Esophagus mucosa (tissue), 1 donor: Measurements from ENCODE around the gene VENTX. TPM values are rescaled to one million over a fixed set of nuclear protein-coding genes. Genes with fewer than 3 reads are reported as not detected.

ENCODE experiments used
- ATAC-seq: fragments of 200-7000 bp; cut with Tn5 transposase; one replicate; pipeline ENCODE4 v1.9.1; 2020
- total RNA-seq: library from RNA; stranded (reverse); gene quantifications from one replicate; pipeline ENCODE4 v1.2.4, GENCODE V29; 2023
- donor health status: DM: yes; HTN: yes; CAD: no.

The VENTX gene
- total RNA-seq, 1 donor from 2014 or later: 0.12 TPM

DNA sequence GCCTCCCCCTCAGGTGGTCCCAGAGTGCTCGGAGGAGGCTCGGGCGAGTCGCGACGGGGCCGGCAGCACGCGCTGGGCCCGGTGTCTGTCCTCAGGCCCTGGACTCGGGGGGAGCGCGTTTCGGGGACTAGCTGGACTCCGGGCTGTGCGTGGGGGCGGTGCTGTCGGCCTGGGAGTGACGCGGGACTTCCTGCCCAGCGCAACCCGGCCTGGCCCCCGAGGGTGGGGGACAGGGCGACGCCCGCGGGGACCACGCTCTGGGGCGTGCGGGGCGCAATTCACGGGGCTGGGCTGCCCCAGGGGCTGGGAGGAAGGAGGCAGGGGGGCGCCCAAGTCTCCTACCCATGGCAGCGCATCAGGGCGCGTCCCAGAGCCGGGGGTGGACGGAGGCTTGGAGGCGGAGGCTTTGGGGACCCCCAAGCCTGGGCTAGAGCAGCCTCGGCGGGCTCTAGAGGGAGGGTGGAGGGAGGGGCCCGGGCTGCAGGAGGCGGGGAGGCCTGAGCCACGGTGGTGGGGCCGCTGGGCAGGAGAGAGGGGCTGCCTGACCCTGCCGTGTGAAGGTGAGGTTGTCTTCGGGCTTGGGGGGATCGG lies 2.3 kb upstream of the VENTX start:
- no peak for ATAC-seq

DNA sequence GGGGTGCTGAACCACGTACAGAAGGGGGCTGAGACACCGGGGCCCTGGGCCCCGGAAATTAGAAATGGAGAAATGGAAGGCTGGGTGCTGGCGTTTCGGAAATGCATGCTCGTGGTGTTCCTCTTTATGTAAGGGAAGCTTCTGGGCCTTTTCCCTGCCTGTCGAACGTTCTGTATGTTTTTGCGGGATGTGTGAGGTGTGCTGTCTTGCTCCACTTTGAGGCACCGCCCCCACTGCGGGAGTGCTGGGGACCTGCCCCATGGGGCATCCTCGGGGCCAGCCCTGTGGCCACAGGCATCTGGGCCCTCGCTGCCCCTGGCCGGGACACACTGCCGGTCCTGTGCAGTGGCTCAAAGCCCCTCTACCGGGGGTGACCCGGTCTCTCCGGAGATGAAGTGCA lies 1.7 kb upstream of the VENTX start:
- no peak for ATAC-seq

DNA sequence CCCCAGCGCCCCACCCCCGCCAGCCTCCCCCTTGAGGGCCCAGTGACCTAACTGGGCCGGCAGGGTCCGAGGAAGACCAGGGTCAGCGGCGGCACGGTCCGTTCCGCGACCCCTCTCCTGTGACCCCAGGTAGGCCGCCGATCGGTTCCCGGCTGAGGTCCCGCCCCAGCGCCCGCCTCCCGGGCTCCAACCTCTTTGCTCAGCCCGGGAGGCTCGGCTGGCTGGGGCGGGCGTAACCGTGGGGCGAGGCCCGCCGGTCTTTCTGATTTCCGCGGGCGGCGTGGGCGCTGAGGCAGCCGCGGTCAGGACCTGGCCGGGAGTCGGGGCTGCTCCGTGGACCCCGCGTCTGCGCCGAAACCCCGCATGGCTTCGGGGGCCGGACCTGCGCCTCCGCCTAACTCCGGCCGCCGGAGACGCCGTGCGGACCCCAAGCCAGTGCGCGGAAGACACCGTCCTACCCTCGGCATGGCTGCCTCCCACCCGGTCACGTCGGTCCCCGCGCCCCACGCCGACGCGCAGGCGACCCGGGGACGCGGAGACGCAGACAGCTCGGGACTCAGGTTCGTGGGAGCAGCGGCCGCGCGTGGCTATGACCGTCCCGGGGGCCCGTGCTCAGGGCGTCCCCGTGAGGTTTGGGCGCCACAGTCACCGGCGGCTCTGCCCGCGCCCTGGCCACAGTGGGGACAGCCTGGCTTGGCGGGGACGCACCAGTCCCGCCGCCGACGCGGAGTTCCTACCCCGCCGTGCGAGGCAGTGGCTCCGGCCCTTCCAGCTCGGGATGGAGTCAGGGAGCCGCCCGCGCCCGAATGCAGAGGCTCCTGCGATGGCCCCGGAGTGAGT lies 1.0 kb upstream of the VENTX start:
- peak; percentile 16 for ATAC-seq

DNA sequence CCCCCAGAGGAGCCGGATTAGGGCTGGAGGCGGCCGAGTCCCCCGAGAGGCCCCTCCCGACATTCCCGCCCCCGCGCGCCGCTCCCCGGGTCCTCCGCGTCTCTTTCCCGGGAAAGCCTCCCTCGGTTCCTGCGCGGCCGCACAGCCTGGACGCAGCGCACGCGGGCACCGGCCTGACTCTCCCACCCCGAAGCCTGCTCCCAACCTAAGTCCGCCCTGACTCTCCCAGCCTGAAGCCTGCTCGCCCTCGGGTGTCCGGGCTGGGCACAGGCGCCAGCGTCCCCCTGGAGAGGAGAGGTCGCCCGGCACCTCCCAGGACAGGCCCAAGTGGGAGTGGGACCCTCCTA lies 441 bp upstream of the VENTX start:
- ATAC-seq: no peak

DNA sequence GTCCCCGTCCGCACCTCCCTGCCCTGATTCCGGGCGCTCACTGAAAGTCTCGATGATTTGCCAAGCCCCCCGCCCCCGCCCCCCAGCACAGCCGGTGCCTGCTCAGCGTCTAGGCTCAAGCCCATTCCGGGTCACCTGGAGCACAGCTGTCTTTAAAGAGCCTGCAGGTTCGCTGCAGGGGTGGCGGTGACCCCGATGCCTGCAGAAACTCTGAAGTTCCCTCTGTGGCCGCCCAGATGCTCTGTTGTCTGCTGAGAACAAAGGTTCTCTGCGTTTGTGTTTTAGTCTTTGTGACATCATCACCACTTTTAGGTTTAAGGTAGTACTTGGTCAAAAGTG lies 780 bp downstream of the VENTX start:
- ATAC-seq: no peak

DNA sequence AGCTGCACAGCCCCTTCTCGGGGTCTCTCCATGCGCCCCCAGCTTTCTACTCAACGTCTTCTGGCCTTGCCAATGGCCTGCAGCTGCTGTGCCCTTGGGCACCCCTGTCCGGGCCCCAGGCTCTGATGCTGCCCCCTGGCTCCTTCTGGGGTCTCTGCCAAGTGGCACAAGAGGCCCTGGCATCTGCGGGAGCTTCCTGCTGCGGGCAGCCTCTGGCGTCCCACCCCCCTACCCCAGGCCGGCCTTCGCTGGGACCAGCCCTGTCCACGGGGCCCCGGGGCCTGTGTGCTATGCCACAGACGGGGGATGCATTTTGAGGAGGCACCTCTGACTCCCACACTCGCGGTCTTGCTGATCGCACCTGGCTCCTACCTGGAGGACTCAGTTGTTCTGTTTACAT lies 2.3 kb downstream of the VENTX start:
- ATAC-seq: no peak

DNA sequence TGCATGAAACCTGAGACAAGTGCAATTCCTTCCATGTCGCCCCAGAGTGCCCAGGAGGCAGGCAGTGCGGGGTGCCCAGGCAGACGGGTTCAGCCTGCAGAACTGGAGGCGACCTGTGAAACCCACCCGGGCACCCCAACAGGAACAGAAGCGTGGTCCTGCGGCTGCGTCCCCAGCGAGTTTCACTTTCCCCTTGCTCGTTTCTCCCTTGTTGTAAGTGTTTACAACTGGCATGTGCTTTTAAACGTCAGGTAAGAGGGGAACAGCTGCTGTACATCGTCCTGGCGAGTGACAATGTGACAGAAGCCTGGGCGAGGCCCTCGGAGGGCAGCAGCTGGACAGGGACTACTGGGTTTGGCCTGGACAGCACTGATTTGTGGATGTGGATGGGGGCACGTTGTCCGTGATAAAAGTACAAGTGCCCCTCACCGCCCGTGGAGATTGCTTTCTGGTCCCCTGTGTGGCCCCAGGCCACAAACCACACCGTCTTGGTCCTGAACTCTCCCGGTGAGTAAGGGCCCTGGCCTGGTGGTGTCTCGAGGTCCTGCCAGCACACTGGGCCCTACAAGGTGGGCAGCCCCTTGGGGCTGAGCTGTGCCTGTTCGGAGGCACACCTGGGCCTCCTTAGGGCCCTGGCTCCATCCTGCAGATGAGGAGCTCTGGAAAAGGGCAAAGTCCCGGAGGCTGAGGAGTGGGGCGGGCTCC lies 4.0 kb downstream of the VENTX start:
- no peak for ATAC-seq

DNA sequence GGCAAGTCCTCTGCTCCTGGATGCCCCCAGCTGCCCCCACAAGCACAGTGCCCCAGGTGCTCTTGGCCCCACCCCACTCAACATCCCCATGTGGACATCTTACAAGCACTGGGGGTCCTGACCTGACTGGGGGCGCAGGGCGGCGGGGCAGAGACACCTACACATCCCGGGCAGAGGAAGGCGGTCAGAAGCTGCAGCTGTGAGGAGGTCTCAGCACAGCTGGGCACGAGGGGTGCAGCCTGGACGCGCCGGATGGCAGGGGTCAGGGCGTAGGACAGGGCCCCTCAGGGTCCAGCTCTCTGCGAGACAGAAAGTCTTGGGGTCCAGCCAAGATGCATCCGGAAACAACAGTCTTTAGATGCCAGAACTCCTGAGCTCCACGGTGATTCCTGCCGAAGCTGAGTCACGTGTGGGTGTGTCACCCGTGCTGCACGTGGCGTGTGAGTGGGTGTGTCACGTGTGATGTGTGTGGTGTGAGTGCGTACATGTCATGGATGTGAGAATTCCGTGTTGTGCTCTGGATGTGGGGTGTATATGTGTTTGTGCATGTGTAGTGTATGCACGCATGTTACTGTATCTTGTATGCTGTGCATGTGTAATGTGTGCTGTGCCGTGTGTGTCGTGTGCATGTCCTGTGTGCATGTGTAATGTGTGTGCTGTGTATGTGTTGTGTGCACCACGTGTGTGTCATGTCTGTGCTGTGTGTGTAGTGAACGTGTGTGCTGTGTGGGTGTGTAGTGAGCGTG lies 5.1 kb downstream of the VENTX start:
- ATAC-seq: no peak

DNA sequence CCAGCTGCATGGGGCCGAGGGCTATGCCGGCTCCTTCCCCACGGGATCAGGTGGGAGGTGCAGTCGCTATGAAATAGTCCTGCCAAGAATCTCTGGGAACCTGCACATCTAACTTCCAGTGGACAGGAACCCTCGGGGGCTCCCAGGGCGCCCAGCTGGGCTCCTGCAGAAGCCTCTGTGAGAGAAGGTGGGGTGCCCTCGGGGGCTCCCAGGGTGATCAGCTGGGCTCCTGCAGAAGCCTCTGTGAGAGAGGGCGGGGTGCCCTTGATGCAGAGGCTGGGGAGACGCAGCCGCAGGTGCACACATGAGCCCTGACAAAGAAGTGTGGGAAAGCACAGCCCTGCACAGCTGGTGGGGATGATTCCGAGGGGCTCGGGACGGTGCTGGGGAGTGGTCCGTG lies 5.9 kb downstream of the VENTX start:
- ATAC-seq: no peak

DNA sequence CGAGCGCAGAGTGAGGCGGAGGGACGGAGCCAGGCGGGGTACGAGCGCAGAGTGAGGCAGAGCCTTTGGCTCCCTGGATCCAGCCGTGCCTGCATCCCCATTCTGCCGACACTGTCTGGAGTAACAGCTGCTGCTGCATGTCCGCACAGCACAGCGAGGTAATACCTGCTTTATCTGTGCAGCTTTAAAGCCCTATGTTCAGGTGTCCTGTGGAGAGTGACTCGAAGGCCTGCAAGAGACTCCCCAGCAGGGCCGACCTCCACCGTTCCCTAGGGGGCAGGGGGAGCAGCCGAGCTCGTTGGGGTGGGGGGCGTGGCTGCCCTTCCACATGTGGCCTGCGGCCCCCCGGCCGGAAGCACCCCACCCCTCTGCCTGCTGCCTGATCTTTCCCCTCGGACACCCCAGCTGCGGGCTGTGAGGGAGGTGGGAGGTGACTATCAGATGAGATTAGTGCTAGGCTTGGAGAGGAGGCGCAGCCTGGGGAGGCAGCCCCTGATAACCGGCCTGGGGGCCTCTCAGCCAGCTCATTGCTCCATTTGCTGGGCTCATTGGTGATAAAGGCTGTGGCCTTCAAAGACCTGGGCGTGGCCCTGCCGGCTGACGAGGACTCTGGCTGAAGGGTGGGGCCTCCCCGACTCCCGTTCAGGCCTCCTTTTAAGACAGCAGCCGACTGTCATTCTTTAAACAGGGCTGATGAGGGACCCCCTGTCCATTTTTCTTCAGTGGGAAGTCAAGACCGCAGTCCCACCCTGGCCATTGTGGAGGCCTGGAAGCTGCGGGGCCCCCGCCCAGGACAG lies 8.0 kb downstream of the VENTX start:
- ATAC-seq: no peak

DNA sequence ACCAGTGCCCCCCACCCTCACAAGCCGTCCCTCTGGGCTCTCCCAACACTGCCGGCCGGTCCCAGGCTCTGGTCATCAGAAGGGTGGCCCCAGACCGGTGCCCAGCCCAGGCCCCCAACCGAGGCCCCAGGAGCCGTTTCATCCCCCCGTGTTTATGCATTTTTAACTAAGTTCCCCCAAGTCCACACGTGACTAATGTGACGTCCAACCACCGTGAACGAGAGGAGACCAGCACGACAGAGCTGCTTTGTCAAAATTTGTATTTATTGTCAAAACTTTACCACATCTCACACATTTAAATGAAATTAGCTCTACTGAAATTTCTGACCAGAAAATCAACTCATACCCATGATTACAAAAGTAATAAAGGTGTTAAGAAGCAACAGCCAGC lies 8.6 kb downstream of the VENTX start:
- ATAC-seq: no peak

DNA sequence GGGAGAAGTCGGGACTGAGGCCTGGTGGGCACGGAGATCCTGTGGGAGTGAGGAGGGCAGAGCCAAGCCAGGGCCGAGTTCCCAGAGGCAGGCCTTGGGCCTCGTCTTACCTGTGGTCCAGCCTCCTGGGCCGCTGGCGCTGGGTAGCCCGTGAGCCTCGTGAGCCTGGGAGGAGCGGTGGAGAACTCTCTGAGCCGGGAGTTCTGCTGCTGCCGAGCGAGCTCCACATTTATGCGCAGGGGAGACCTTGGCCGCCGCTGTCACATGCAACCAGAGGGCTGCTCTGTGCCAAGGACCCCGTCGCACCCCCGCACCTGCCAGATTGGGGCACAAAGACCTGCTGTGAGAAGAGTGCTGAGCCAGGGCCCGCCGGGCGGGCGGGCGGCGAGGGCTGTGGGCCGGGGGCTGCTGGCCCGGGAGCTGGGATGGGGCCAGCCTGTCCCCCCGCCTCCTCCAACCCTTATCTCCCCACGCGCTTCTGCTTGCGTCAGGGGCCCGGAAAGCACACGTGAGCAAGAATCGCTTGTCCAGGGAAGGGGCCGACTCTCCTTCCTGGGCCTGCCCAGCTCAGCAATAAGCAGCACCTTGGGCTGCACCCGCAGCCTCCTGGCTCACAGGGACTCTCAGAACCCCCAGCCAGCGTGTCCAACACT lies 10.2 kb downstream of the VENTX start:
- ATAC-seq: no peak

DNA sequence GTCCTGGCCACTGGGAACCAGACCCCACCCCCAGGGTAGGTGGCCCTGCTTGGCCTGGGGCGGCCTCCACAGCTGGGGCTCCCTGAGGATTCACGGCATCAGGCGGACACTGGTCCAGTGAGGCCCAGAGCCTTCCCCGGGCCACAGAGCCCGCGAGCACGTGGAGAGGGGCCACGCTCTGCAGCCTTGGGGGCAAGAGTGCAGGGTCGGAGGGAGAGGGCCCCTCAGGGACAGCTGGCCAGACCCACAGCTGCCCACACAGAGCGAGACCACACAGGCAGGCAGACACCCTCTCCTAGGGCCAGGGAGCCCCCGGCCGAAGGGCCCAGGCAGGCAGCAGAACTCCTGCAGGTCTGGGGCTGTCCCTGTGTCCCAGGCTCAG lies 10.7 kb downstream of the VENTX start:
- no peak for ATAC-seq

DNA sequence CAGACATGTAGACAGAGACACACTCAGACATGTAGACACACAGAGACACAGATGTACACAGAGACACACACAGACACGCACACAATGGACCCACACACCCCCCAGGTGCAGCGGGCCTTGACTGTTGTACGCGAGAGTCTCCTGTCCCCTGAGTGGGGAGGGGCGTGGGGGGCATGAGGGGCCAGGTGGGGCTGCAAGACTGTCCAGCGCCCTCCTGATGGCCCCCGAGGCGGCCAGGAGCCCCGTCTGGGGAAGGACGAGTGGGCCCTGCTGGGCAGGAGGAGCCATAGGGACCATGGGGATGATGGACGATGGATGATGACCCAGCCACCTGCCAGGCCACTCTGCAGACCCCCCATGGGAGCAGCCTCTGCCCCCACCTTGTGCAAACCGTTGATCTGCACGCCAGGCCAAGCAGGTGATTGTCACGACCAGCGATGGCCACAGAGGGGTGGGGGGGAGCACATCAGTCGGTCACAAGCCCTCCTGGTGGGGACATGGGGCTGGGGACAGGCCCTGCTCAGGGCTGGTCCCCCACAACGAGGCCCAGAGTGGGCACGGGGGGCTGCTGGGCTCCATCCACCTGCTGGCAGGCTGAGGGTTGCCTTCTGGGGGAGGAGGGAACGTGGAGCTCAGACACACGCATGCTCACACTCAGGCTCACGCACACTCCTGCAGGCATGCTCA lies 11.6 kb downstream of the VENTX start:
- no peak for ATAC-seq

DNA sequence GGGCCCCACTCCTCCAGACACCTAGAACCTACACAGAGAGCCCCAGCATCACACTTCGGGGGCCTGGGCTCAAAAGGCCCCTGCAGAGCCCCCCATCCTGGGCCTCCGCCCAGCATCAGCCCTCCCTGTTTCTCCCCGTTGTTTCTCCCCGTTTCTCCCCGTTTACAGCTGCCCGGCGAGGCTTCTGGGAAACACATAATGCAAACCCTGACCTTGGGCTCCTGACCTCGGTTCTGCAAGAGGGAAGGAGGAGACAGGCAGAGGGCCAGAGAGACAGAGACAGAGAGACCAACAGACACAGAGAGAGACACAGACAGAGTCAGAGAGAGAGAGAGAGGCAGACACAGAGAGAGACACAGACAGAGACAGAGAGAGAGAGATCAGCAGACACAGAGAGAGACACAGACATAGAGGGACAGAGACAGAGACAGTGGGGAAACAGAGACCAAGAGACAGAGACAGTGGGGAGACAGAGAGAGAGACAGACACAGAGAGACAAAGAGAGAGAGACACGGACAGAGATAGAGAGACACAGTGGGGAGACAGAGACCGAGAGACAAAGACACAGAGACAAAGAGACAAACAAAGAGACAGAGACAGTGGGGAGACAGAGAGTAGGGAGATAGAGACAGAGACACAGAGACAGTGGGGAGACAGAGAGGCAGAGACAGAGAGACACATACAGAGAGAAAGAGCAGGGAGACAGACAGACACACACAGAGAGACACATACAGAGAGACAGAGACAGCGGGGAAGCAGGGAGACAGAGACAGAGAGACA lies 12.5 kb downstream of the VENTX start:
- ATAC-seq: no peak

DNA sequence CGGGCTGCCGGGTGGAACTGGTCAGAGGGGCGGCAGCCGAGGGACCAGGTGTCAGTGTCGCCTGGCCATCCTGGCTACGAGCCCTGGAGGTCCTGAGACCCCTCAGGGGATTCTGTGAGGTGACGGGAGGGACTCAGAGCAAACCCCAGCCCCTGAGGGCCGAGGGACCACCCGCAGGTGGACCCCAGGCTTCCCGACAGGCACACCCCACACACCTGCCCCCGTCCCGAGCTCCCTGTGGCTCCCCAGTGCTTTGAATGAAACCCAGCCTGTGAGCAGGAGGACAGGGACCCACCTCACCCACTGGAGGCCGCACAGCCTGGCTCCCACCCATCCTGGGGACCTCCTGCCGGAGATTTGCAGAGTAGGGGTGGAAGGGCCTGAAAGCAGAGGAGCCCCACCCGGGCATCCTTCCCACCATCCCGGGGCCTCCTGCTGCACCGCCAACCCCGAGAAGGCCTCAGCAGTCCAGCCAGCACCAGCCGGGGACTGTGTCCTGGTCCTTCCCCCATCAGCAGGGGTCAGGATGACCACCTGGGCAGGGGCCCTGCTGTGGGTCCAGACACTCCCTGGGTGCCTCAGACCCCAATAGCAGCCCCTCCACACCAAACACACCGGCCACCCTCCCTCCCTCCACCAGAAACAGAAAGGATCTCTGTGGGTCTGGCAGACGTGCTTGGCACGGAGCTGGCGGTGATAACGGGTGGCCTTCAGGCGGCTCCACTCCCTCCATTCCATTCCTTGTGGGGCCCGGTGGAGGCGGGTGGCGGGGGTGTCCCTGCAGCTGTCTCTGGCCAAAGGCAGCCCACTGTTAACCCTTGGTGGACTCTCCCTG lies 13.9 kb downstream of the VENTX start:
- ATAC-seq: no peak

DNA sequence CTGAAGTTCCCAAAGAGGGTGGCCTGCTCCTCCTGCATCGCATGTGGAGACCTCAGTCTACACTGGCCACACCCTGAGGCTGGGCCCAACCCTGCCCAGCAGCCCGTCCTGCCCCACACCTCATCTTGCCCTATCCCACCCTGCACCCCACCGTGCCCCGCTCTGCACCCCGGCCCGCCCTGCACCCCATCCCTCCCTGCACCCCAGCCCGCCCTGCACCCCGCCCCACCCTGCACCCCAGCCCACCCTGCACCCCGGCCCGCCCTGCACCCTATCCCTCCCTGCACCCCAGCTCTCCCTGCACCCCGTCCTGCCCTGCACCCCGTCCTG lies 14.5 kb downstream of the VENTX start:
- no peak for ATAC-seq

DNA sequence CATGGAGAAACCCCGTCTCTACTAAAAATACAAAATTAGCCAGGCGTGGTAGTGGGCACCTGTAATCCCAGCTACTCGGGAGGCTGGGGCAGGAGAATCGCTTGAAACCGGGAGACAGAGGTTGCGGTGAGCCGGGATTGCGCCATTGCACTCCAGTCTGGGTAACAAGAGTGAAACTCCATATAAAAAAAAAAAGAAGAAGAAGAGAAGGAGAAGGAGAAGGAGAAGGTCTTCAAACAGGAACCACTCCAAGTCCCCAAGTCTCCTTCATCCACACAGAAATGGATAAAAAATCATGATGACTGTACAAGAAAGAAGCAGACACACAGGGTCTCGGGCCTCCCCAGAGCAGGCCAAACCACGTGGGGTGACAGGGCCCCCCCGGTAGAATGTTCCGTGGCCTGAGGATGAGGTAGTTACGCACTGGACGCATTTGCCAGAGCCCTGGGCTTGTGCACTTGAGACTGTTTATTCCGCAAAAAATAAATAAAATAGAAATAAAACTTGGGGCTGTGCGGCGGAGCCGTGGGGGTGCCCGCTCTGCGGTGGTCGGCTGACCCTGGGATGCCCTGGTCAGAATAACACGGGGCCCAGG lies 15.8 kb downstream of the VENTX start:
- ATAC-seq: no peak

DNA sequence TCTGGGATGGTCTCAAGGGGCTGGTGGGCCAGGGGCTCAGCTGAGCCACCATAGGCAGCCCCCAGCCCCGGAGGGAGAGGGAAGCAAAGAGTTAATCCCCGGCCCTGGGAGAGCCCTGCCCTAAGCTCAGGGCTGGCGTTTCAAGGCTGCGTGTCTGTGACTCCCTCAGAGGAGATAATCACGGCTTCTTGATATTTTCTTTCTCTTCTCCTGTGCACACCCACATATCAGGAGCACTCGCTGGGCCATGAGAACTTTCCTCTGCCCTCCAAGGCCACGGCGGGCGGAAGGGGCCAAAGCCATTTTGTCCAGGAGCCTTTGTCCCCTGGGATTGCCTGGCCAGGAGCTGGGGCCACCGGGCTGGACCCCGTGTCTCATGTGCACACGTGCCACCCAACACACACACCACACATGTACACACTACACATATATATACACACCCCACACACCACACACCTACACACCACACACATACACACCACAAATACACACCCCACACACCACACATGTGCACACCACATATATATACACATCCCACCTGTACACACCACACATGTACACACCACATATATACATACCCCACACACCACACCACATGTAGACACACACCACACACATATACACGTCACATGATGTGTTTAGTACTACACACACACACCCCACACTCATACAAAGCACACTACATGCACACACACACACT lies 16.9 kb downstream of the VENTX start:
- no peak for ATAC-seq
